Right cardiac atrium (tissue), 5 donors: ENCODE data around the gene SLC2A1. TPM values are rescaled to one million over a fixed set of nuclear protein-coding genes. Genes with fewer than 3 reads are reported as not detected.

Source experiments
- ATAC-seq, 2 donors: fragments of 200-7000 bp; cut with Tn5 transposase; one replicate each; pipeline versions ENCODE4 v1.8.0 to v1.9.1; 2020; ENCODE audit warnings: moderate library complexity in 2 of 2, mild to moderate bottlenecking in 1 of 2
- DNase-seq, 3 donors: peaks; one replicate each; pipeline ENCODE4 v3.0.0-alpha.2; 2020
- H3K27ac ChIP-seq: one replicate; pipeline ENCODE4 v1.5.1; 2013; ENCODE audit warnings: mild to moderate bottlenecking, low read length, control low read depth, moderate library complexity
- H3K27me3 ChIP-seq: one replicate; pipeline ENCODE4 v1.6.1; 2013; ENCODE audit not compliant: control insufficient read depth, insufficient read depth
- H3K4me1 ChIP-seq: one replicate; pipeline ENCODE4 v1.6.1; 2013; ENCODE audit warnings: low read length; ENCODE audit not compliant: control insufficient read depth, insufficient read depth
- H3K4me3 ChIP-seq: one replicate; pipeline ENCODE4 v1.5.1; 2013; ENCODE audit warnings: low read length, control low read depth
- H3K9me3 ChIP-seq: one replicate; pipeline ENCODE4 v1.6.1; 2013; ENCODE audit warnings: low read length; ENCODE audit not compliant: control insufficient read depth
- WGBS: extraction: QIAGEN DNeasy Blood & Tissue Kit; methylation state at CpG from one replicate; pipeline ENCODE4 v1.1.7; 2013; 5-methylcytosine and 5-hydroxymethylcytosine counted together
- intact Hi-C, 4 donors: fragments of 100-400 bp; cut with DNase I; formaldehyde crosslinking; loops; one replicate each; pipeline versions ENCODE4 v1.11.0 to v1.14.0; 2022 to 2023
- polyA plus RNA-seq: library from polyadenylated mRNA; stranded (reverse); fragments of 200-250 nt; gene quantifications from one replicate; pipeline ENCODE4 v1.2.3, GENCODE V29; 2013
- total RNA-seq, 4 donors: library from RNA; stranded (reverse); fragmentation: NEBNext Ultra II Directional; extraction: Animal tissue kit (Norgen Biotek cat#: 25700); gene quantifications; one replicate each; pipeline ENCODE4 v1.2.1, GENCODE V29; 2021
- donor health status: healthy with polysubstance abuse.
- donor health status: DM: no; HTN: yes; CAD: no.
- donor health status: DM: no; HTN: no; CAD: no.
- donor health status: DM: no; HTN: yes; CAD: no; lungs with severe emphysema.
- donor health status: DM: yes; HTN: yes; CAD: no.

The SLC2A1 gene
- total and polyA plus RNA-seq, 5 donors = 8.1 to 25.7 (median 14.5) TPM

DNA sequence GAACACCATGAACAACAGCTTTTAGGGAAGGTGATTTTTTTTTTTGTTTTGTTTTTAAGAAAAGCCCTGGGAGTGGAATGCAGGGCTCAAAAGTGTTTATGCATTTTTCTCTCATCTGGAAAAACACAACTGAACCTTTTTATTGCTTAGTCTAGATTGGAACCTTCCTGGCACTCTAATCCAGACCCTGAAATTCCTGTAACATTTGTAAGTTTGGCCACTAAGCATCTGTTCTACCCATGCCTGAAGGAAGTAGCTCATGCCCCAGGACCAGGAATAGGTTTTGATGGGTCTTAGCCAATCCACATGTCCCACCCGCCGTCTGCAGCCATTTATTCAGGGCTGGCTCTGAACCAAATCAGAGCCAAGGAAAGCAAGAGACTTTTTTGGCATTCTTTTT is 39.7 kb upstream of the SLC2A1 start:
- H3K4me3 ChIP-seq = no peak overlapping the region
- no peaks in the 10 kb centered on the region for H3K27me3 ChIP-seq
- ATAC-seq = no peak
- intact Hi-C loops = no loop called here
- 61% methylated on average over 2 of the region's 2 CpGs for WGBS
- no peak overlapping the region for H3K27ac ChIP-seq
- no peak for DNase-seq
- H3K9me3 ChIP-seq = no peaks in the 10 kb centered on the region
- no peaks in the 10 kb centered on the region for H3K4me1 ChIP-seq

DNA sequence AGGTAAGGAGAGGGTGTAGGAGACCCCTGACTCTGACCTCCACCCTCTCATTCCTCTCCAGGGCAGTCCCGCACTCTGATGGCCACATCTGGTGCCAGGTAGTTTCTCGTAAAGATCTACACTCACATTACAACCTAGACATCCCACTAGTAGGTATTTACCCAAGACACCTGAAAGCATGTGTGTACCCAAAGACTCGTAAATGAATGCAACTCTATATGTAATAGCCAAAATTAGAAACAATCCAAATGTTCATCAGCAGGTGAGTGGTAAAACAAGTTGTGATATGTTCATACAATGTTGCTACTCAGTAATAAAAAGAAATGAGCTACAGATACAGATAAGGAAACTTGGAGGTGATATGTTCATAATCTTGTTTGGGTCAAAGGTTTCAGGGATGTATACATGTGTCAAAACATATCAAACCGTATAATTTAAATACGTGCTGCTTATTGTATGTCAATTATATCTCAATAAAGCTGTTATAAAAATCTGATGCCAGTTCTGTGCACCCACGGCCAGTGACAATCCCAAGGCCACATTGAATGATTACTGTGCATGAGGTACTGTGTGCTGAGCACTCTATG is 37.8 kb upstream of the SLC2A1 start:
- no peak overlapping the region for H3K4me3 ChIP-seq
- H3K4me1 ChIP-seq = no peaks in the 10 kb centered on the region
- no peak for ATAC-seq
- no peaks in the 10 kb centered on the region for H3K27me3 ChIP-seq
- DNase-seq = no peak
- no peaks in the 10 kb centered on the region for H3K9me3 ChIP-seq
- 84% methylated on average over 6 of the region's 6 CpGs for WGBS
- no peak overlapping the region for H3K27ac ChIP-seq
- intact Hi-C loops = no loop called here

DNA sequence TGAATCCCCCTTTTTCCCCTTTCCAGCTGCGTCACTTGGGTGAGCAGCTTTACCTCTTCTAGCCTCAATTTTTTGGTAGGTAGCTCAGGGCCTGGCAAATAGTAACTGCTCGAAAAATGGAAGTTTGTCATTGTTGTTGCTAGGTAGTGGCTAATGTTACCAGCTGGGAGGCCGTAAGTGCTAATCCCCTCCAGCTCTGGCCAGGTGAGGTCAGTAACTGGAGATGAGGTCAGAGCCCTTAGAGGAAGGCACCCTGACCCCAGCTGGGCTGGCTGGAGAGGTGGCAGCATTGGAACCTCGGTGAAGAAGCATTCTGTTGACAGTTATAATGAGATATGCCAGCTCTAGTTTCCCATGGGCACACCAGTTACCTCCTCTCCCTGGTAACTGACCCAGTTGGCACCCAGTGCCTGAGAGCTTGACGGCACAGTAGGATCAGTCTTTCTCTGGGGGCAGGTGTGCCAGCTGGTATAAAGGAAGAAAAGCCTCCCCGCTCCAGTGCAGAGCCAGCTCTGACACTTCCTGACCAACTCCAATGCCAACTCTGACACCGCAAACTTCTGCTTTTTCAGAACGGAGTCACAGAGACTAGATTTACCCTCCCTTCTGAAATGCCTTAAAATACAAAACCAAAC is 35.0 kb upstream of the SLC2A1 start:
- 60% methylated on average over 8 of the region's 8 CpGs for WGBS
- H3K9me3 ChIP-seq = no peaks in the 10 kb centered on the region
- no peak overlapping the region for H3K27ac ChIP-seq
- DNase-seq (peak in 2 of 3 donors; percentile 18 to 58), ATAC-seq (peak; percentile 41 to 83)
- H3K4me1 ChIP-seq = no peaks in the 10 kb centered on the region
- intact Hi-C loops = no loop called here
- H3K27me3 ChIP-seq = no peaks in the 10 kb centered on the region
- H3K4me3 ChIP-seq = no peak overlapping the region

DNA sequence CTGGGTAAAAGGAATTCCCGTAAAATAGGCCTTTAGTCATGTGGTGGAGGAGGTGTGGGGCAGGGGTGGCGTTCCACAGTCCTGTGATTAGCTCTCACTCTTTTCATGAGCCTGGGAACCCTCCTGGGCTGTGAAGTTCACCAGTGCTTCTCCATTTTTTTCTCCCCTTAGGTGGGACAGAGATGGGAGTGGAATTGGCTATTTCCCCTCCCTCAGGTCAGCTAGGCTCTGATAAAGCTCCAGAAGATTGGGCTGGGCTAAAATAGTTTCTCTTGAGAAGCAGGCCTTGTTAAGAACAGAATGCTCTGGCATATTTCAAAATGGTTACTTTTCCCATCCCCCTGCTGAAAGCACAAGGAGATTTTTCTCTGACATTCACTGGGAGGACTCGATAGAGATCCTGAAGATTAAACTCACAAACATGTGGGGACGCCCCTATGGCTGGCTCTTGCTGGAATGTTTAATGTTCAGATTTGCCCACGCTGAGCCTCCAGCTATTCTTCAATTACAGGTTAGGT is 33.4 kb upstream of the SLC2A1 start:
- Histone ChIP-seq H3K27me3 (no peaks in the 10 kb centered on the region), H3K4me1 (no peaks in the 10 kb centered on the region), H3K27ac (no peak overlapping the region), H3K4me3 (no peak overlapping the region), H3K9me3 (no peaks in the 10 kb centered on the region)
- intact Hi-C loops = no loop called here
- 77% methylated on average over 5 of the region's 5 CpGs for WGBS
- no peak for DNase-seq
- ATAC-seq = no peak

DNA sequence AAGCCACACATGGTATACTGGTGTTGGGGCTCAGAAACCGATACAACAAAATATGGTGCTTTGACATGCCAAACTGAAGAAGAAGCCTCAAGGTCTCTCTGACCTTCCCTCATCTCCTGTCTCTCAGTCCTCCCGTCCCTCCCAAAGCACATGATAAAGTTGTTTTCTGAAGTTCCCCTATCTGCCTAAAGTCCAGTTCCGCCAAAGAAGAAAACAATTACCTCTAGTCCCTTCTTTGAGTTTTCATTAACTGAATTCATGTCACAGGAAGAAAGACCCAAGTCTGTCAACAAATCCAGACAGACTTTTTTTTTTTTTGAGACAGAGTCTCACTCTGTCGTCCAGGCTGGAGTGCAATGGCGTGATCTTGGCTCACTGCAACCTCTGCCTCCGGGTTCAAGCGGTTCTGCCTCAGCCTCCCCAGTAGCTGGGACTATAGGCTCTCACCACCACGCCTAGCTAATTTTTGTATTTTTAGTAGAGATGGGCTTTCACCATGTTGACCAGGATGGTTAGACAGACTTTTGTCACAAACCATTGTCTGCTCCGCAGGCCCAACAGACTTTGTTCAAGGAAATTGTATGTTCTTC is 32.2 kb upstream of the SLC2A1 start:
- intact Hi-C loops = no loop called here
- no peak overlapping the region for H3K4me3 ChIP-seq
- no peaks in the 10 kb centered on the region for H3K27me3 ChIP-seq
- 76% methylated on average over 9 of the region's 9 CpGs for WGBS
- H3K4me1 ChIP-seq = no peaks in the 10 kb centered on the region
- ATAC-seq (no peak), DNase-seq (no peak)
- no peak overlapping the region for H3K27ac ChIP-seq
- no peaks in the 10 kb centered on the region for H3K9me3 ChIP-seq

DNA sequence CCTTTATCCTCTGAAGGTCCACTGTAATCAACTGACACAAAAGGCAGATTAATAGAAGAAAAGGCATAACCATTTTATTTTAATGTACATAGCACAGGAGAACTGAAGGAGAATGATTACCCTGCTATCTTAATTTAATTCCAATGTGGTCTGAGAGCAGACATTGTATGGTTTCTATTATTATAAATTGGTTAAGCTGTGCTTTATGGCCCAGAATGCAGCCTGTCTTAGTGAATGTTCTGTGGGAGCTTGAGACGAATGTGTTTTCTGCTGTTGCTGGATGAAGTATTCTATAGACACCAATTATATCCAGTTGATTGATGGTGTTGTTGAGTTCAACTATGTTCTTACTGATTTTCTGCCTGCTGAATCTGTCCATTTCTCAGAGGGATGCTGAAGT is 25.0 kb upstream of the SLC2A1 start:
- ATAC-seq (no peak), DNase-seq (no peak)
- Histone ChIP-seq H3K4me3 (no peak overlapping the region), H3K9me3 (no peaks in the 10 kb centered on the region), H3K4me1 (no peaks in the 10 kb centered on the region), H3K27me3 (no peaks in the 10 kb centered on the region), H3K27ac (no peak overlapping the region)
- intact Hi-C loops = no loop called here
- WGBS = 87% methylated on average over 1 of the region's 1 CpG

DNA sequence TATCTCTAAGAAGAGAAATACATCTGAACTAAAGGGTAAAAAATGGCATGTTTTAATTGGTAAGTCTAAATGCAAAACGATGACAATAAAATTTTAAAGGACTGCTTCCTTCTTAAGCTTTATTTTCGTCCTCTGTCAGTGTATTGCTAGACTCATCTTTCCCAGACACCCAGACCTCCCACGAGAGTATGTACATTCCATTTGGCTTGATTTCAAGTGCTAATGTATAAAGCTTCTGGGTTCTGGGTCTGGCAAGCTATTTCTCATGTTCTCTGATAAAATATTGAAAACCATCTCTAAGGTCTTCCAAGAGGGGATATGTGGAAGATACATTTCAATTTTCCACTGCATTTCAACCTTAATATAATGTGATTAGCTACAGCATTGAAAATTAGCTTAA is 24.6 kb upstream of the SLC2A1 start:
- DNase-seq (no peak), ATAC-seq (no peak)
- WGBS = 53% methylated on average over 3 of the region's 3 CpGs
- no peaks in the 10 kb centered on the region for H3K27me3 ChIP-seq
- intact Hi-C loops = no loop called here
- H3K4me3 ChIP-seq = no peak overlapping the region
- no peaks in the 10 kb centered on the region for H3K4me1 ChIP-seq
- no peak overlapping the region for H3K27ac ChIP-seq
- no peaks in the 10 kb centered on the region for H3K9me3 ChIP-seq

DNA sequence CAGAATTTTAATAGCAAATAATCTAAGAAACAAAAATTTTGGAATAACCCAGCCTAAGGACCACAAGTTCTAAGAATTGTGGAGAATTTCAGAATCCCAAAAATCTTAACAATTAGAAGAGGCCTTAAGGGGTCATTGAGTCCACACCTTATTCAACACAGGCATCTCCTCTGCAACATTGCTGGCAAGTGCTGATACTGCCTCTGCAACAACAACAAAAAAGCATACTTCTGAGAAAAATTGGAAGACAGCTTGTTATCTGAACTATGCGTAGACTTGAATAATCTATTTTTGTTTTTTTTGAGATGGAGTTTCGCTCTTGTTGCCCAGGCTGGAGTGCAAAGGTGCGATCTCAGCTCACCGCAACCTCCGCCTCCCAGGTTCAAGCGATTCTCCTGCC is 24.0 kb upstream of the SLC2A1 start:
- ATAC-seq = no peak
- intact Hi-C loops = no loop called here

DNA sequence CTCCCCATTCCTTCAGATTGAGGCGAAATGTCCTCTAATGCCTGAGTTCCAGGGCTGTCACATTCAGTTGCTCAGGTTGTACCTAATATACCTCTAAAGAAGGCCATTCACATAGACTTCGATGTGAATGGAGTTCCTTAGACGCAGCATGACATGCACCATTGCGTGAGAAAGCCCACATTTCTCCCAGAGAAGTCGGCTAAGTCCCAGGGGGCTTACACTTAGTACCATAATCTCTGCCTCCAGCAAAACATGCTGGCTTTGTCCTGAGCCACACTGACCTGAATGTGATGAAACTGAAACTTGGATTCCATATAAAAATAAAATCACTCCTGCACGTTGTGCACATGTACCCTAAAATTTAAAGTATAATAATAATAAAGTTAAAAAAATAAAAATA is 23.2 kb upstream of the SLC2A1 start:
- Histone ChIP-seq H3K4me3 (no peak overlapping the region), H3K4me1 (no peaks in the 10 kb centered on the region), H3K27ac (no peak overlapping the region), H3K27me3 (no peaks in the 10 kb centered on the region), H3K9me3 (no peaks in the 10 kb centered on the region)
- ATAC-seq = no peak
- DNase-seq = no peak
- WGBS = 66% methylated on average over 6 of the region's 6 CpGs
- intact Hi-C loops = no loop called here

More for the DNA sequence above, 24.0 kb upstream of the SLC2A1 start:
- no peak for DNase-seq
- 80% methylated on average over 6 of the region's 6 CpGs for WGBS
- no peaks in the 10 kb centered on the region for H3K4me1 ChIP-seq
- no peaks in the 10 kb centered on the region for H3K9me3 ChIP-seq
- H3K27ac ChIP-seq = no peak overlapping the region
- no peak overlapping the region for H3K4me3 ChIP-seq
- no peaks in the 10 kb centered on the region for H3K27me3 ChIP-seq

DNA sequence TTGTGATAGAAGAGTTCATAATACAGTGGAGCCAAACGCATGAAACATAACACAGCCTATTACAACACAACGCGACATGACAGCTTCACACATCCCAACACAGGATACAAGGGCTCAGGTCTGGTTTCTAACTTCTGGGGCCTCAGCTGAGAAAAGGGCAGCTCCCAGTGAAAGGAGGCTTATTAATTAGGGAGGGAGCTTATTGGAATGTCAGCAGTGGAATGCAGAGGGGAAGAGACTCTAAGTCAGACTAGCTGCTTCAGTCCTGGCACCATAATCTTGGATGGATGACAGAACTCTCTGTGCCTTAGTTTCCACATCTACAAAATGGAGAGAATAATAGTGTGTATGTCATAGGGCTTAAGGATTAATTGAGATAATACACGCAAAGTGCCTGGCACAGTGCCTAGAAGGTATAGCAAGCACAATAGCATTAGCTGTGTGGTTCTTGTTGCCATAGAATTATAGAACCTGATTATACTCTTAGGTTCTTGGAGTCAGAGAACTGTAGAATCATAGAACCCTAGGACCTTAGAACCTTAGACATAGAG is 22.7 kb upstream of the SLC2A1 start:
- H3K4me1 ChIP-seq = no peaks in the 10 kb centered on the region
- intact Hi-C loops = no loop called here
- no peak overlapping the region for H3K27ac ChIP-seq
- ATAC-seq = no peak
- no peaks in the 10 kb centered on the region for H3K27me3 ChIP-seq
- WGBS = 65% methylated on average over 4 of the region's 4 CpGs
- no peaks in the 10 kb centered on the region for H3K9me3 ChIP-seq
- no peak for DNase-seq
- no peak overlapping the region for H3K4me3 ChIP-seq
